ENCODE results near the gene PTPRN.
A peak's percentile ranks its signal among the peaks of the same experiment; 100 is the strongest.

Gene PTPRN

DNA sequence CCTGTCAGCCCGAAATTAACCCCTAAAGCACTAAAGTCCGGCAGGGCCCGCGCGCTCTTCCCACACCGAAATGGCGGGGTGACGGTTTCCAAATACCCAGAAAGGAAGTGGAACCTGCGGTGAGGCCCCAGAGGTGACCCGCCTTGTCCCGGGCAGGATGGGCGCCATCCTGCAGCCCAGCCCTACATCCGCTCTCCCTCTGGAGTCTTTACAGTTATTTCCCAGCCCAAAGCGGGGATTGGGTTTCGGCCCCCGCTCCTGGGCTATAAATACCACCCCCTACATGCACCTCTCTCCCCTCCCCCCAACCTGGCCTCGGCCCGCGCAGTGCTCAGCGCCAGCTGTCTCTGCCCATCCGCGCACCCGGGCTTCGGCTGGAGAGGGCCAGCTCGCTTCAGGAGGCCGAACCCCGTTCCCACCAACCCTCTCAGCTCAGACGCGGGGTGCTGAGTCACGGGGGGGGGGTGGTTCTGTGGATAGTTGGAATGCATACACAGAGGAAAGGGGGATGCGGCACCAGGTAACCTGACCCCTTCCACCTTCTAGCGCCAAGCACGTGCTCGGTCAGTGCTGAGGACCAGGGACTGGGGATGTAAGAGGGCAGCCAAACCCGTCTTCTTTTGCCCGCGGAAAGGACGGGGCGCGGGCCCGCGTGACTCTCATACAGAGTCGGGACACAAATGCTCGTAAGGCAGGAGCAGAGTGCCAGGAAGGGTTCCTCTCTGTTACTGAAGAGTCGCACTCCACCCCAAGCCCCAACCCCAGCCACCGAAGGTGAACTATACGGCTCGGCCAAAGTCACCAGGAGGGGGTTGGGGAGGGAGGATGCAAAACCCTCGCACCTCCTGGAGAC, 56.1 kb downstream of the PTPRN start, which contains the start of gene TUBA4B:
TSS of gene TUBA4B (plus strand) at position 344 of the 853 bp plus-strand sequence. CDS start at position 509, 165 bp downstream.
- no peaks in the 10 kb centered on the region for H3K9me3 ChIP-seq (ENCODE audit: control insufficient read depth, low read length)
- 1 to 2% methylated on average over 49 of the region's 49 CpGs for WGBS, 2 experiments
- no peaks in the 10 kb centered on the region for H3K36me3 ChIP-seq (ENCODE audit: control insufficient read depth, insufficient read depth, low read length)
- H3K4me3 ChIP-seq (ENCODE audit: insufficient read depth, low read depth, low read length), result peak within 1 kb of the TSS; percentile 20
- peaks cover 14% of the 10 kb centered on the region for H3K4me1 ChIP-seq (ENCODE audit: control insufficient read depth, insufficient read depth, low read length)
- peaks cover 62% of the 10 kb centered on the region for H3K27me3 ChIP-seq (ENCODE audit: control insufficient read depth, insufficient read depth, low read length, poor library complexity, severe bottlenecking)
- H3K27ac ChIP-seq (ENCODE audit: insufficient read depth, low read depth, low read length, poor library complexity, severe bottlenecking), result no peak within 1 kb of the TSS

DNA sequence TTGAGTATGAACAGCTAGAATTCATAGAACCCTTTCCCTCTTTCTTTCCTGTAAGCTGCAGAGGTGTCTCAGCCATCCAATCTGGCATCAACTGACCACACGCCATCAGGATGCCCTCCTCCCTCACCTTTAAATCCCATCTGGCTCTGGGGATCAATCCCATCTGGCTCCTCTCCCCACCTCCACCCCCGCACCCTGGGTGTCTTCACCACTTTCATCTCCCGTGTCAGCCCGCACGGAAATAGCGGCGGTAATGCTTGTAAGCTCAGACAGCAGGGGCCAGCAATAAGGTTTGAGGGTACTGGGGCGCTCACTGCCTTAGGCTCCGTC, 56.7 kb downstream of the PTPRN start:
- peaks cover 62% of the 10 kb centered on the region for H3K27me3 ChIP-seq (ENCODE audit: control insufficient read depth, insufficient read depth, low read length, poor library complexity, severe bottlenecking)
- no peaks in the 10 kb centered on the region for H3K9me3 ChIP-seq (ENCODE audit: control insufficient read depth, low read length)
- 7% methylated on average over 9 of the region's 9 CpGs for WGBS, 2 experiments
- H3K36me3 ChIP-seq (ENCODE audit: control insufficient read depth, insufficient read depth, low read length), result no peaks in the 10 kb centered on the region
- H3K4me1 ChIP-seq (ENCODE audit: control insufficient read depth, insufficient read depth, low read length), result peaks cover 14% of the 10 kb centered on the region
- no peak overlapping the region for H3K27ac ChIP-seq (ENCODE audit: insufficient read depth, low read depth, low read length, poor library complexity, severe bottlenecking)
- H3K4me3 ChIP-seq (ENCODE audit: insufficient read depth, low read depth, low read length), result no peak overlapping the region

DNA sequence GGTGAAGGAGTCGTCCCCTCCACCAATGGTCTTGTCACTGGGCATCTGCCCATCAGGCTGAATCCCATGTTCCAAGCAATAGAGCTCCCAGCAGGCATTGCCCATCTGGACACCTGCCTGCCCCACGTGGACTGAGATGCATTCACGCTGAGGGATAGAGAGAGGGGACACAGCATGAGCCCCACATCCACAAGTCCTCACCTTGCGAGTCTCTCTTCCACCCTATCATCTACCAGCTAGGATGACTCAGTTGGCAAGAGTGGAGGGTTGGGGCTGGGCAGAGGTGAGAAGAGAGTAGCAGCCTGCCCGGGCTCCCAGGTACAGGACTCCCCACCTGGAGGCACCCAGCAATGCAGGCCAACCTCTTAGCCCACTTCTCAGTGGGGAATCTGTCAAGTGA, 57.1 kb downstream of the PTPRN start:
- peaks cover 14% of the 10 kb centered on the region for H3K4me1 ChIP-seq (ENCODE audit: control insufficient read depth, insufficient read depth, low read length)
- 60 to 62% methylated on average over 4 to 5 of the region's 5 CpGs for whole genome bisulfite sequencing, 2 experiments
- peaks cover 62% of the 10 kb centered on the region for H3K27me3 ChIP-seq (ENCODE audit: control insufficient read depth, insufficient read depth, low read length, poor library complexity, severe bottlenecking)

DNA sequence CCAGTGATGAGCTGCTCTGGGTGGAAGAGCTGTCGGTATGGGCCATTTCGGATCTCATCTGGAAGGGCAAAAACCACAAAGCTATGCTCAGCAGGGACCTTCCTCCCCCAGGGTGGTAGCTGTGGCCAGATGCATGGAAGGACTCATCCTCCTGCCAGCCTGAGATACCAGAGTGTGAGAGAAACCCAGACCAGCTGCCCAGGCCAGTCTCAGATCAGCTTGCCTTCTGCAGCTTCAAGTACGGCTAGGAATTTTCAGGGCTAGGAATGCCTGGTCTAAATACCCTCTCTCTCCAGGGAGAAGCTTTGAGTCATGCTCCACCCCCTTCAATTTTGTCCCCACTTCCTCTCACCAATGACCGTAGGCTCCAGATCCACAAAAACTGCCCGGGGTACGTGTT, 57.5 kb downstream of the PTPRN start:
- peaks cover 59% of the 10 kb centered on the region for H3K27me3 ChIP-seq (ENCODE audit: control insufficient read depth, insufficient read depth, low read length, poor library complexity, severe bottlenecking)

More for the DNA sequence above, 57.1 kb downstream of the PTPRN start:
- peaks cover 2% of the 10 kb centered on the region for H3K36me3 ChIP-seq (ENCODE audit: control insufficient read depth, insufficient read depth, low read length)
- no peak overlapping the region for H3K27ac ChIP-seq (ENCODE audit: insufficient read depth, low read depth, low read length, poor library complexity, severe bottlenecking)
- H3K4me3 ChIP-seq (ENCODE audit: insufficient read depth, low read depth, low read length), result no peak overlapping the region
- no peaks in the 10 kb centered on the region for H3K9me3 ChIP-seq (ENCODE audit: control insufficient read depth, low read length)

DNA sequence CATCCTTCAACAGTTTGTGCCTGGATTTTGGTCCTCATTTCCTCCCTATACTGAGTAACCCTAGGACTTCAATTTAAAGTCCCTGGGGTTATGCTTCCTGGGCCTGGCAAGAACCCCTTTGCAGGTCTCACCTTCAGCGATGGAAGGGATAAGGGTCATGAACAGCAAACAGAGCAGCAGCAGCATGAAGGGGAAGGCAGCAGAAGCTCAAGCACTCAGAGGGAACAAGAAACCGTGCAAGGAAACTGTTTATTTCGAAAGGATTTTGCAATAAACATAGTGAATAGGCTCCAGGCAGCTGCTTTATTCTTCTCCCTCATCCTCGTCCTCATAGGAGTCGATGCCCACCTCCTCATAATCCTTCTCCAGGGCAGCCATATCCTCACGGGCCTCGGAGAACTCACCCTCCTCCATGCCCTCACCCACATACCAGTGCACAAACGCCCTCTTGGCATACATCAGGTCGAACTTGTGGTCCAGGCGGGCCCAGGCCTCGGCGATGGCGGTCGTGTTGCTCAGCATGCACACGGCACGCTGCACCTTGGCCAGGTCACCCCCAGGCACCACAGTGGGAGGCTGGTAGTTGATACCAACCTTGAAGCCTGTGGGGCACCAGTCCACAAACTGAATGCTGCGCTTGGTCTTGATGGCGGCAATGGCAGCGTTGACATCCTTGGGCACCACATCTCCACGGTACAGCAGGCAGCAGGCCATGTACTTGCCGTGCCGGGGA, 59.0 kb downstream of the PTPRN start:
- WGBS, 2 experiments, result 92 to 93% methylated on average over 22 of the region's 22 CpGs
- Histone ChIP-seq H3K36me3 (ENCODE audit: control insufficient read depth, insufficient read depth, low read length) (peaks cover 5% of the 10 kb centered on the region), H3K4me1 (ENCODE audit: control insufficient read depth, insufficient read depth, low read length) (peaks cover 23% of the 10 kb centered on the region), H3K27ac (ENCODE audit: insufficient read depth, low read depth, low read length, poor library complexity, severe bottlenecking) (no peak overlapping the region), H3K9me3 (ENCODE audit: control insufficient read depth, low read length) (no peaks in the 10 kb centered on the region), H3K27me3 (ENCODE audit: control insufficient read depth, insufficient read depth, low read length, poor library complexity, severe bottlenecking) (peaks cover 44% of the 10 kb centered on the region), H3K4me3 (ENCODE audit: insufficient read depth, low read depth, low read length) (no peak overlapping the region)

More for the DNA sequence above, 57.5 kb downstream of the PTPRN start:
- no peak overlapping the region for H3K27ac ChIP-seq (ENCODE audit: insufficient read depth, low read depth, low read length, poor library complexity, severe bottlenecking)
- H3K9me3 ChIP-seq (ENCODE audit: control insufficient read depth, low read length), result no peaks in the 10 kb centered on the region
- H3K4me1 ChIP-seq (ENCODE audit: control insufficient read depth, insufficient read depth, low read length), result peaks cover 14% of the 10 kb centered on the region
- WGBS, 2 experiments, result 84 to 86% methylated on average over 6 of the region's 6 CpGs
- peaks cover 5% of the 10 kb centered on the region for H3K36me3 ChIP-seq (ENCODE audit: control insufficient read depth, insufficient read depth, low read length)
- H3K4me3 ChIP-seq (ENCODE audit: insufficient read depth, low read depth, low read length), result no peak overlapping the region

DNA sequence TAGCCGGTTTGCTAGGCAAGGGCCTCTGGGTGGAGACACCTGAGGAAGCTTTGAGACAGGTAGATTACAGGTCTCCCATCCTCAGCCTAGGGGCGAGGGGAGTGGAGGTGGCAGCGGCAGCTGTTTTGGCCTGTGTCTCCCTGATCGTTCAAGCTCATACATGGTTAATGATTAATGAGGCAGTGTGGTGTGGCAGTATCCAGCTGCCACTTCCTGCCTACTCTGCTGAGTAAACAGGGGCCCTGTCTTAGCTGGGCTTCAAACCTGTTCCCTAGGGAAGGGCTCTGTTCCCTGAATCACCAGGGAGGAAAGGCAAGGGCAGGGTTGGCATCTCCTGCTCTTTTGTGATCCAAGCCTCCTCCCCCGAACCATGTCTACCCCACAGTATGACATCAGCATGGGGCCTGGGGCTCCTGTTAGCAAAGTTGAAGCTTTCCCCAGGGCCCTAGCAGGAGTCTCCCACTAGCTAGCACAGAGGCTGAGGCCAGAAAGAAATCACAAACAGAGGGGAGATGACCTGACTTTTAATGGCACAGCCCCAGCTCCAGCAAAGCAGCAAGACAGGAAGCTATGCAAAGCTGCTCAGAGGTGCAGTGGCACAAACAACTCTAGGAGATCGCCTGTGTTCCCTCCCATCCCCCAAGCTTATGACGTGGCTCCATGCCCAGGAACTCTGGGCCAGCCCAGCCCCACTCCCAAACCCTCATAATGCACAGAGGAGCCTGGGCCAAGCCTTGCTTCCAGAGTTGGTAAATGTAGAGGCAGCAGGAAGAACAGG, 59.8 kb downstream of the PTPRN start:
- WGBS, 2 experiments, result 65 to 72% methylated on average over 7 of the region's 7 CpGs
- no peaks in the 10 kb centered on the region for H3K9me3 ChIP-seq (ENCODE audit: control insufficient read depth, low read length)
- no peak overlapping the region for H3K27ac ChIP-seq (ENCODE audit: insufficient read depth, low read depth, low read length, poor library complexity, severe bottlenecking)
- H3K27me3 ChIP-seq (ENCODE audit: control insufficient read depth, insufficient read depth, low read length, poor library complexity, severe bottlenecking), result peaks cover 36% of the 10 kb centered on the region
- H3K4me3 ChIP-seq (ENCODE audit: insufficient read depth, low read depth, low read length), result no peak overlapping the region
- H3K4me1 ChIP-seq (ENCODE audit: control insufficient read depth, insufficient read depth, low read length), result peaks cover 23% of the 10 kb centered on the region
- H3K36me3 ChIP-seq (ENCODE audit: control insufficient read depth, insufficient read depth, low read length), result peaks cover 5% of the 10 kb centered on the region

DNA sequence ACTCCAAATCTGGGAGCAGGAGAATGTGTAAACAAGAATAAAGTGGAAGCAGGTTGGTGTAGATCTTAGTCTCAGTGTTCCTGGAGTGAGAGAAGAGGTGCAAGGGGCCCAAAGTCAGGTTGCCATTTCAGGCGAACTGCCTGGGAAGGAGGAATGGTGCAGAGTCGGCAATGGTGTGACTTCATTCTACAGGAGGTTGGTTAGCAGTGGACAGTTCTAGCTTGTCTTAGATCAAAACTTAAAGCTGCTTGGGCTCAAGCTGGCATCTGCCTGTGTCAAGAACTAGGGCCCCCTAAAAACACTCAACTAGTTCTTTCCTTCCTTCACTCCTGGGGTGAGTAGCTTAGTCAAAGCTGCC, 60.4 kb downstream of the PTPRN start:
- H3K4me3 ChIP-seq (ENCODE audit: insufficient read depth, low read depth, low read length), result no peak overlapping the region
- H3K4me1 ChIP-seq (ENCODE audit: control insufficient read depth, insufficient read depth, low read length), result peaks cover 23% of the 10 kb centered on the region
- H3K36me3 ChIP-seq (ENCODE audit: control insufficient read depth, insufficient read depth, low read length), result peaks cover 5% of the 10 kb centered on the region
- peaks cover 30% of the 10 kb centered on the region for H3K27me3 ChIP-seq (ENCODE audit: control insufficient read depth, insufficient read depth, low read length, poor library complexity, severe bottlenecking)
- WGBS, 2 experiments, result 89 to 97% methylated on average over 2 of the region's 2 CpGs
- H3K9me3 ChIP-seq (ENCODE audit: control insufficient read depth, low read length), result no peaks in the 10 kb centered on the region
- no peak overlapping the region for H3K27ac ChIP-seq (ENCODE audit: insufficient read depth, low read depth, low read length, poor library complexity, severe bottlenecking)

DNA sequence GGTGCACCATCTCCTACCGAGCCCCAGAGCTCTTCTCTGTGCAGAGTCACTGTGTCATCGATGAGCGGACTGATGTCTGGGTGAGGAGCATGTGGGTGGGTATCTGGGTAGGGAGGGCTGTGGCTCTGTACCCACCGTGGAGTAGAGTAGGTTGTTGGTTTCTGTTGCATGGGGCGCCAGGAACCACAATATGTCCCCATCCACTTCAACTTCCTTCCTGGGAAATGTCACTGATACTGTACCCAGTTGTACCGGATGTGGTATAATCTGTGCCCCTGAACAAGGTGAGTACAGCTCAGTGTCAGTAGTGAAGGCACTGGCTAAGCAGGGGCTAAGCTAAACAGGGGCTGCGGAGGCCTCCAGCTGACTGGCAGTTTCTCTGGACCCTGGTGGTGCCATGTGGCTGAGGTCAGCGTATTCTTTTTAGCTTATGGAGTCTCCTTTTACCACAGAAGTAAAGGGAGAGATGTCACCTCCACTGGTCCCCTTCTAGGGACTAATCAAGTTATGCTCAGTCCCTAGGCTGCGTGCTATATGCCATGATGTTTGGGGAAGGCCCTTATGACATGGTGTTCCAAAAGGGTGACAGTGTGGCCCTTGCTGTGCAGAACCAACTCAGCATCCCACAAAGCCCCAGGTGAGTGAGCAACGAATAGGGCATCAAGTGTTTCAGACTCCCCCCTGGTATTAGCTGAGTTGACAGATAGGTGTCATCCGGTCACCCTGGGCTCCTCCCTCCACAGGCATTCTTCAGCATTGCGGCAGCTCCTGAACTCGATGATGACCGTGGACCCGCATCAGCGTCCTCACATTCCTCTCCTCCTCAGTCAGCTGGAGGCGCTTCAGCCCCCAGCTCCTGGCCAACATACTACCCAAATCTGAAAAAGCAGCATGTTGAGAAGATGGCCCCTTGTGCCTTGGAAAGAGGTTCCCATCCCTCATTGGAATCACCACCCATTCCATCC, 61.2 kb downstream of the PTPRN start:
- Histone ChIP-seq H3K36me3 (ENCODE audit: control insufficient read depth, insufficient read depth, low read length) (peaks cover 5% of the 10 kb centered on the region), H3K27me3 (ENCODE audit: control insufficient read depth, insufficient read depth, low read length, poor library complexity, severe bottlenecking) (peaks cover 22% of the 10 kb centered on the region), H3K9me3 (ENCODE audit: control insufficient read depth, low read length) (no peaks in the 10 kb centered on the region), H3K4me3 (ENCODE audit: insufficient read depth, low read depth, low read length) (no peak overlapping the region), H3K4me1 (ENCODE audit: control insufficient read depth, insufficient read depth, low read length) (peaks cover 15% of the 10 kb centered on the region), H3K27ac (ENCODE audit: insufficient read depth, low read depth, low read length, poor library complexity, severe bottlenecking) (no peak overlapping the region)
- WGBS, 2 experiments, result 91 to 93% methylated on average over 17 of the region's 17 CpGs

DNA sequence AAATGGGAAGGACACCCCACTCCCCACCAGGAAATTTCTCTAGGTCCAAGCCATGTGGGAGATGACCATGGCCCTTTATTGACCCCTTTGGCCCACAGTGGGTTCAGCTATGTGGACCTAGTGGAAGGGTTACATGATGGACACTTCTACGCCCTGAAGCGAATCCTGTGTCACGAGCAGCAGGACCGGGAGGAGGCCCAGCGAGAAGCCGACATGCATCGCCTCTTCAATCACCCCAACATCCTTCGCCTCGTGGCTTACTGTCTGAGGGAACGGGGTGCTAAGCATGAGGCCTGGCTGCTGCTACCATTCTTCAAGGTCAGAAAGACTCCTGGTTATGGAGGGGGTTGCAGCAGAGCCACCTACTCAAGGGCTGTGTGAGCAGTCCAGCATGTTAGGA, 62.6 kb downstream of the PTPRN start:
- peaks cover 9% of the 10 kb centered on the region for H3K4me1 ChIP-seq (ENCODE audit: control insufficient read depth, insufficient read depth, low read length)
- no peaks in the 10 kb centered on the region for H3K9me3 ChIP-seq (ENCODE audit: control insufficient read depth, low read length)
- H3K36me3 ChIP-seq (ENCODE audit: control insufficient read depth, insufficient read depth, low read length), result peaks cover 5% of the 10 kb centered on the region
- H3K4me3 ChIP-seq (ENCODE audit: insufficient read depth, low read depth, low read length), result no peak overlapping the region
- WGBS, 2 experiments, result 94 to 98% methylated on average over 10 of the region's 10 CpGs
- no peak overlapping the region for H3K27ac ChIP-seq (ENCODE audit: insufficient read depth, low read depth, low read length, poor library complexity, severe bottlenecking)
- H3K27me3 ChIP-seq (ENCODE audit: control insufficient read depth, insufficient read depth, low read length, poor library complexity, severe bottlenecking), result peaks cover 8% of the 10 kb centered on the region
